ENCODE results near the gene PNISR.
A peak's percentile ranks its signal among the peaks of the same experiment; 100 is the strongest.

PNISR gene

DNA sequence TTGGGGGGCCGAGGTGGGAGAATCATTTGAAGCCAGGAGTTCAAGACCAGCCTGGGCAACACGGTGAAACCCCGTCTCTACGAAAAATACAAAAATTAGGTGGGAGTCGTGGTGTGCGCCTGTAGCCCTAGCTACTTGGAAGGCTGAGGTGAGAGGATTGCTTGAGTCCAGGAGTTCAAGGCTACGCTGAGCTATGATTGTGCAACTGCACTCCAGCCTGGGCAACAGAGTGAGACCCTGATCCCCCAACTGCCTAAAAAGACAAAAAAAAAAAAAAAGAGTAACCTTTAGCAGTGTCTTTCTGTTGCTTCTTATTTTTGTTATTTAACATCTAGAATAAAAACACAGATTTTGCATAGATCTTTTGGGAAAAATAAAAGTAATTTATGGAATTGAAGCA, 18.0 kb downstream of the PNISR start:
- Histone ChIP-seq H3K27me3 (ENCODE audit: control insufficient read depth in 1 of 2, insufficient read depth in 1 of 2, low read length in 2 of 2) (no peaks in the 10 kb centered on the region), H2BK15ac (ENCODE audit: low read depth, poor library complexity, severe bottlenecking) (no peak overlapping the region), H4K91ac (ENCODE audit: low read length) (no peak overlapping the region), H3K36me3 (ENCODE audit: control insufficient read depth in 1 of 2, insufficient read depth in 2 of 2, low read depth in 1 of 2, low read length in 2 of 2) (peaks cover 19 to 99% of the 10 kb centered on the region in 2 experiments), H2BK12ac (ENCODE audit: low read length in 2 of 2) (no peak overlapping the region), H3K4me2 (ENCODE audit: low read length, poor library complexity, severe bottlenecking) (no peak overlapping the region), H3K4me3 (ENCODE audit: insufficient read depth in 1 of 2, low read depth in 1 of 2, low read length in 2 of 2) (no peak overlapping the region), H2AK5ac (ENCODE audit: low read length, severe bottlenecking) (no peak overlapping the region), H3K27ac (ENCODE audit: low read length, poor library complexity, severe bottlenecking) (no peak overlapping the region), H3K79me1 (replicated peaks; ENCODE audit: low read length, poor library complexity, severe bottlenecking) (peaks cover 20% of the 10 kb centered on the region), H2AFZ (ENCODE audit: low read depth, low read length) (no peak overlapping the region), H2BK120ac (ENCODE audit: low read depth, low read length) (no peak overlapping the region), H3K4ac (ENCODE audit: low read depth in 1 of 2, low read length in 2 of 2) (no peak overlapping the region), H3K23ac (ENCODE audit: low read length in 2 of 2) (no peak overlapping the region), H3K14ac (ENCODE audit: low read length in 2 of 2) (no peak overlapping the region), H4K8ac (ENCODE audit: low read length) (no peak overlapping the region), H2BK5ac (ENCODE audit: low read depth, low read length, poor library complexity, severe bottlenecking) (no peak overlapping the region), H3K18ac (ENCODE audit: low read depth in 1 of 2, low read length in 2 of 2) (no peak overlapping the region), H3K9me3 (ENCODE audit: control insufficient read depth, low read length) (no peaks in the 10 kb centered on the region), H3K4me1 (ENCODE audit: control insufficient read depth, insufficient read depth, low read depth, low read length) (no peaks in the 10 kb centered on the region), H3K9ac (ENCODE audit: low read length) (no peak overlapping the region)
- 84% methylated on average over 7 of the region's 7 CpGs for WGBS
- DNase-seq = no peak

DNA sequence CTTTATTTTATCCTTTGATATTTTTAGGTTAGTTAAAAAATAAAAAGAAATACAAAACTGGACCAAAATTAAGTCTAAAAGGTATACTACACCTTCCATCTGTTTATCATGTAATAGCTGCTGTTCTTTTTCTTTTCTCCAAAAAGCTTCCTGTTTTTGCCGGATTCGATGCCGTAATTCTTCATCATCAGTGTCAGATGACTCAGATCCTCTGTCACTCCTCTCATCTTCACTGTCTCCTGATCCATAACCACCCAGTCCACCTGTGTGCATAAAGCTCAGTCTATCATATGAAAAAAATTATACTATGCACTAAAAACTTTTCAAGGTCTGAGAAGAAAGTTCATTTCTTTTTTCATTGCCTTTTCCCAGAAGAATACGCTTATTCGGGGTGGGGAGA, 22.7 kb downstream of the PNISR start:
- Histone ChIP-seq H3K27ac (ENCODE audit: low read length, poor library complexity, severe bottlenecking) (no peak overlapping the region), H3K18ac (ENCODE audit: low read depth in 1 of 2, low read length in 2 of 2) (no peak overlapping the region), H3K27me3 (ENCODE audit: control insufficient read depth in 1 of 2, insufficient read depth in 1 of 2, low read length in 2 of 2) (no peaks in the 10 kb centered on the region), H3K4me2 (ENCODE audit: low read length, poor library complexity, severe bottlenecking) (no peak overlapping the region), H3K36me3 (ENCODE audit: control insufficient read depth in 1 of 2, insufficient read depth in 2 of 2, low read depth in 1 of 2, low read length in 2 of 2) (peaks cover 17 to 100% of the 10 kb centered on the region in 2 experiments), H3K4me1 (ENCODE audit: control insufficient read depth, insufficient read depth, low read depth, low read length) (no peaks in the 10 kb centered on the region), H3K14ac (ENCODE audit: low read length in 2 of 2) (no peak overlapping the region), H3K79me1 (replicated peaks; ENCODE audit: low read length, poor library complexity, severe bottlenecking) (peaks cover 10% of the 10 kb centered on the region), H2BK120ac (ENCODE audit: low read depth, low read length) (no peak overlapping the region), H4K91ac (ENCODE audit: low read length) (no peak overlapping the region), H2BK12ac (ENCODE audit: low read length in 2 of 2) (no peak overlapping the region), H2AFZ (ENCODE audit: low read depth, low read length) (no peak overlapping the region), H4K8ac (ENCODE audit: low read length) (no peak overlapping the region), H2BK15ac (ENCODE audit: low read depth, poor library complexity, severe bottlenecking) (no peak overlapping the region), H3K9me3 (ENCODE audit: control insufficient read depth, low read length) (no peaks in the 10 kb centered on the region), H2AK5ac (ENCODE audit: low read length, severe bottlenecking) (no peak overlapping the region), H3K4me3 (ENCODE audit: insufficient read depth in 1 of 2, low read depth in 1 of 2, low read length in 2 of 2) (no peak overlapping the region), H3K9ac (ENCODE audit: low read length) (no peak overlapping the region), H3K23ac (ENCODE audit: low read length in 2 of 2) (no peak overlapping the region), H3K4ac (ENCODE audit: low read depth in 1 of 2, low read length in 2 of 2) (no peak overlapping the region), H2BK5ac (ENCODE audit: low read depth, low read length, poor library complexity, severe bottlenecking) (no peak overlapping the region)
- 91% methylated on average over 3 of the region's 5 CpGs for WGBS
- DNase-seq = no peak

DNA sequence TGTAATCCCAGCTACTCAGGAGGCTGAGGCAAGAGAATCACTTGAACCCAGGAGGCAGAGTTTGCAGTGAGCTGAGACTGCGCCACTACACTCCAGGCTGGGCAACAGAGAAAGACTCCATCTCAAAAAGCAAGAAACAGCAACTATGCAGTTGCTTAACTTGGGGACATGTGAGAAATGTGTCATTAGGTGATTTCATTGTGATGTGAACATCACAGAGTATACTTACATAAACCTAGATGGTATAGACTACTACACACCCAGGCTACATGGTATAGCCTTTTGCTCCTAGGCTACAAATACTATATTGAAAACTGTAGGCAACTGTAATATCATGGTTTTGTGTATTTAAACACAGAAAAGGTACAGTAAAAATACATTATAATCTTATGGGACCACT, 27.8 kb downstream of the PNISR start:
- no peak overlapping the region for H3K9ac ChIP-seq (ENCODE audit: low read length)
- H3K9me3 ChIP-seq (ENCODE audit: control insufficient read depth, low read length) = no peaks in the 10 kb centered on the region
- no peak overlapping the region for H3K4ac ChIP-seq (ENCODE audit: low read depth in 1 of 2, low read length in 2 of 2)
- no peak overlapping the region for H3K18ac ChIP-seq (ENCODE audit: low read depth in 1 of 2, low read length in 2 of 2)
- WGBS = 38% methylated on average over 1 of the region's 1 CpG
- no peak overlapping the region for H3K4me3 ChIP-seq (ENCODE audit: insufficient read depth in 1 of 2, low read depth in 1 of 2, low read length in 2 of 2)
- H3K4me2 ChIP-seq (ENCODE audit: low read length, poor library complexity, severe bottlenecking) = no peak overlapping the region
- no peak overlapping the region for H2AFZ ChIP-seq (ENCODE audit: low read depth, low read length)
- no peaks in the 10 kb centered on the region for H3K27me3 ChIP-seq (ENCODE audit: control insufficient read depth in 1 of 2, insufficient read depth in 1 of 2, low read length in 2 of 2)
- H2BK12ac ChIP-seq (ENCODE audit: low read length in 2 of 2) = no peak overlapping the region
- H2AK5ac ChIP-seq (ENCODE audit: low read length, severe bottlenecking) = no peak overlapping the region
- H4K8ac ChIP-seq (ENCODE audit: low read length) = no peak overlapping the region
- H3K36me3 ChIP-seq (ENCODE audit: control insufficient read depth in 1 of 2, insufficient read depth in 2 of 2, low read depth in 1 of 2, low read length in 2 of 2) = peaks cover 6 to 50% of the 10 kb centered on the region in 2 experiments
- peaks cover 2% of the 10 kb centered on the region for H3K4me1 ChIP-seq (ENCODE audit: control insufficient read depth, insufficient read depth, low read depth, low read length)
- H3K23ac ChIP-seq (ENCODE audit: low read length in 2 of 2) = no peak overlapping the region
- DNase-seq = no peak
- H2BK15ac ChIP-seq (ENCODE audit: low read depth, poor library complexity, severe bottlenecking) = no peak overlapping the region
- no peak overlapping the region for H2BK120ac ChIP-seq (ENCODE audit: low read depth, low read length)
- no peak overlapping the region for H2BK5ac ChIP-seq (ENCODE audit: low read depth, low read length, poor library complexity, severe bottlenecking)
- H3K14ac ChIP-seq (ENCODE audit: low read length in 2 of 2) = no peak overlapping the region
- peaks cover 1% of the 10 kb centered on the region for H3K79me1 ChIP-seq (replicated peaks; ENCODE audit: low read length, poor library complexity, severe bottlenecking)
- H3K27ac ChIP-seq (ENCODE audit: low read length, poor library complexity, severe bottlenecking) = no peak overlapping the region
- H4K91ac ChIP-seq (ENCODE audit: low read length) = no peak overlapping the region

DNA sequence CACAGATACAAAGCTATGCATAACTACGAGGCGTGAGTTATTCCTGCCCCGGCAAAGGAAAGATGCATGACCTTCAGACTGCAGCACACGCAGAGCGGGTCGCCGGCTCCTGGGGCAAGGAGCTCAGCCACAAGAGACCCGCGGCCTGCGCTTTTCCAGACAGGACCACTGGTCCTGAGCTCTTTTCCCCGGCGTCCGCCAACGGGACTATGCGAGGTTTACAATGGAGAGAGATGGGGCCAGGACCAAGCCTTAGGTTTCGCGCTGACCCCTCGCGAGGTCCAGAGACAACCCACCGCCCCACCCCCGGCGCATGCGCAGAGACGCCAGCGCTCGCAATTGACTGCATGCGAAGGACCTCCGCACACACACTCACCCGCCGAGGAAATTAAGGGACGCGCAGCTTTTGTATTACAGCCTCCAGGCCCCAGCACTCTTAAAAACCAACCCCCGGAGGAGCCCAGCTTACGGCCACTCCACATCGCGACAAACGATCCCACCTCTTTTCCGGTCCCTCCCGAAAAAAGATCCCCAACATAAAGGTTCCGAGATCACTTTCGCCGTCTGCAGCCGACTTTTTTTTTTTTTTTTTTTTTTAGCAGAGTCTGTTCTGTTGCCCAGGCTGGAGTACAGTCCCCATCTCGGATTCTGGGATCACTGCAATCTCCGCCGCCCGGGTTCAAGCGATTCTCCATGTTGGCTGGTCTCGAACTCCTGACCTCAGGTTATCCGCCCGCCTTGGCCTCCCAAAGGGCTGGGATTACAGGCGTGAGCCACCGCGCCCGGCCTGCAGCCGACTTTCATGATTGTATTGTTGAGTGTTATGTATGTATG, 31.2 kb downstream of the PNISR start, which contains the start of gene COQ3:
COQ3 (minus strand) TSS at position 498 of the 834 bp plus-strand sequence; CDS start at position 482, 16 bp downstream.
- Histone ChIP-seq H4K91ac (ENCODE audit: low read length) (peak within 1 kb of the TSS; percentile 68), H2AFZ (ENCODE audit: low read depth, low read length) (peak within 1 kb of the TSS; percentile 85), H3K9ac (ENCODE audit: low read length) (peak within 1 kb of the TSS; percentile 93), H3K14ac (ENCODE audit: low read length in 2 of 2) (no peak within 1 kb of the TSS), H3K9me3 (ENCODE audit: control insufficient read depth, low read length) (no peaks in the 10 kb centered on the region), H3K36me3 (ENCODE audit: control insufficient read depth in 1 of 2, insufficient read depth in 2 of 2, low read depth in 1 of 2, low read length in 2 of 2) (peaks cover 2 to 17% of the 10 kb centered on the region in 2 experiments), H3K4me1 (ENCODE audit: control insufficient read depth, insufficient read depth, low read depth, low read length) (peaks cover 2% of the 10 kb centered on the region), H4K8ac (ENCODE audit: low read length) (peak within 1 kb of the TSS; percentile 96), H3K27ac (ENCODE audit: low read length, poor library complexity, severe bottlenecking) (peak within 1 kb of the TSS; percentile 95), H3K4me3 (ENCODE audit: insufficient read depth in 1 of 2, low read depth in 1 of 2, low read length in 2 of 2) (peak within 1 kb of the TSS; percentile 86), H3K4me2 (ENCODE audit: low read length, poor library complexity, severe bottlenecking) (peak within 1 kb of the TSS; percentile 96), H3K4ac (ENCODE audit: low read depth in 1 of 2, low read length in 2 of 2) (peak within 1 kb of the TSS in 1 of 2 experiments; percentile 80), H2BK5ac (ENCODE audit: low read depth, low read length, poor library complexity, severe bottlenecking) (peak within 1 kb of the TSS; percentile 14), H2BK12ac (ENCODE audit: low read length in 2 of 2) (no peak within 1 kb of the TSS), H2BK120ac (ENCODE audit: low read depth, low read length) (peak within 1 kb of the TSS; percentile 77), H3K79me1 (replicated peaks; ENCODE audit: low read length, poor library complexity, severe bottlenecking) (peaks cover 5% of the 10 kb centered on the region), H2BK15ac (ENCODE audit: low read depth, poor library complexity, severe bottlenecking) (peak within 1 kb of the TSS; percentile 60), H3K18ac (ENCODE audit: low read depth in 1 of 2, low read length in 2 of 2) (peak within 1 kb of the TSS; percentile 77 to 96), H3K23ac (ENCODE audit: low read length in 2 of 2) (peak within 1 kb of the TSS in 1 of 2 experiments; percentile 52), H2AK5ac (ENCODE audit: low read length, severe bottlenecking) (no peak within 1 kb of the TSS), H3K27me3 (ENCODE audit: control insufficient read depth in 1 of 2, insufficient read depth in 1 of 2, low read length in 2 of 2) (no peaks in the 10 kb centered on the region)
- WGBS = 9% methylated on average over 51 of the region's 56 CpGs
- DNase-seq = peak; percentile 88
